PFSK-1 (cell line): ENCODE results near the gene TNS3.

Source experiments
- POLR2AphosphoS5 ChIP-seq: IDR thresholded peaks from 2 replicates; pipeline ENCODE4 v1.6.1; 2012; ENCODE audit warnings: low read depth, mild to moderate bottlenecking, control low read depth, low read length, moderate library complexity
- REST ChIP-seq, 2 experiments: IDR thresholded peaks; 2 replicates each; pipeline versions ENCODE4 v1.6.1 to v1.8.0; 2011 to 2012; ENCODE audit warnings: low read depth in 2 of 2, low read length in 2 of 2, control low read depth in 1 of 2, inconsistent platforms in 1 of 2, mild to moderate bottlenecking in 1 of 2, moderate library complexity in 1 of 2; ENCODE audit not compliant: insufficient read depth in 1 of 2

GRCh38 chr7:47325337-47325736 lies 256.6 kb downstream of the TNS3 start:
- no peak for TF ChIP-seq REST (IDR thresholded peaks at IDR 0.05; ENCODE audit: insufficient read depth in 1 of 2, low read depth in 2 of 2, low read length in 2 of 2)
- no peak for TF ChIP-seq POLR2AphosphoS5
